HG03064 (cell line): ENCODE data around the gene SFXN5.

Source experiments
- ATAC-seq: cut with Tn5 transposase; IDR thresholded peaks from one replicate; pipeline ENCODE4 v1.9.1; 2021; ENCODE audit warnings: low read depth; ENCODE audit not compliant: unreplicated experiment

Gene SFXN5

DNA sequence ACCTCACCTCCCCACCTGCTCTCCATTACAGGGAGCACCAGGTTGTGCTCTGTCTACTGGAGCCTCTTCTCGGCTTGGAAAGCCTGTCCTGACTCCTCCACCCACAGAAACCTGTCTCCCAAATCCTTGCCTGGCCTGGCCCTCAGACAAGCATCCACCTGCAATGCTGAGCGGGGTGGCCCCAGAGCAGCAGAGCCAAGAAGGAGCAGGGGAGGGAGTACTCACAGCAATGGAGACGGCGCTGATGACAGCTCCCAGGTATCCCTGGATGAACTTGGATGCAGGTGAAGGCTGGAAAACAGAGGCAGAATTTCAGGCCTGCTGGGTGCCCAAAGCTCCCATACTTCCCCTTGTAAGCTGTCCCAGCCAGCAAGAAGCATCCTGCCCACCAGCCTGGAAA is 72.8 kb downstream of the SFXN5 start:
- ATAC-seq: no peak

DNA sequence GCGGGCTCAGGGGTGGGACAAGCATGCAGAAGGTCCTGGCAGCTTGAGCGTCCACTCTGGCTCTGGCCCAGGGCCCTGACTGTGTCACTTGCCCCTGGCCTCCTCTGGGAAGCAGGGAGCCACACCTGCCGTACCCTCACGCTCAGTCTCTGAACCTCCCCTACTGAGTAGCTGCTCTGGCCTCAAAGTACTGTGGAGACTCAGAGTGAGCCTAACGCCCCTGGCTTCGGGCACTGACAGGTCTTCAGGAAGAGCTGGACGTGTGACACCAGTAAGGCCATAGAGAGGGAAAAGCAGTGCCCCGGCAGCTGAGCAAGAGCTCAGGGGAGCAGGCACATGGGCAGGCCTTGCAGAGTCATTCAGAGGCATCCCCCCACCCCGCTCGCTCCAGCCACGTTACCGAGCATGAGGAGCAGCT is 73.3 kb downstream of the SFXN5 start:
- no peak for ATAC-seq

DNA sequence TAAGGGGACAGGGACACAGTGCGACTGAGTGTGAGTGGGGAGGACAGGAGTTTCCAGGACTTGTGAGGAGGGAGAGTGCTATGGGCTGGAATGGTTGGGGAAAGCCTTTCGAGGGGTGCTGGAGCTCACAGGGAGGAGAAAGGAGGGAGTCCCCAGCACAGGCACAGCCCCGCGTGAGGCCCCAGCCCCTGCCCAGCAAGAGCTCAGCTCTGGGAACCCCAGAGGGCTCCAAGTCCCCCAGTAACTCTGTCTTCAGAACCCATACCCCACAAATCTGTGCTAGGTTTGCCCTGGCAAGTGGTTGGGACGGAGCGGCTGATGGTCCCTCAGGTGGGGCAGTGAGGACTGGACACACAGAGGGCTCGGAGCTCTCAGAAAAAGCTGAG is 75.4 kb downstream of the SFXN5 start:
- no peak for ATAC-seq

DNA sequence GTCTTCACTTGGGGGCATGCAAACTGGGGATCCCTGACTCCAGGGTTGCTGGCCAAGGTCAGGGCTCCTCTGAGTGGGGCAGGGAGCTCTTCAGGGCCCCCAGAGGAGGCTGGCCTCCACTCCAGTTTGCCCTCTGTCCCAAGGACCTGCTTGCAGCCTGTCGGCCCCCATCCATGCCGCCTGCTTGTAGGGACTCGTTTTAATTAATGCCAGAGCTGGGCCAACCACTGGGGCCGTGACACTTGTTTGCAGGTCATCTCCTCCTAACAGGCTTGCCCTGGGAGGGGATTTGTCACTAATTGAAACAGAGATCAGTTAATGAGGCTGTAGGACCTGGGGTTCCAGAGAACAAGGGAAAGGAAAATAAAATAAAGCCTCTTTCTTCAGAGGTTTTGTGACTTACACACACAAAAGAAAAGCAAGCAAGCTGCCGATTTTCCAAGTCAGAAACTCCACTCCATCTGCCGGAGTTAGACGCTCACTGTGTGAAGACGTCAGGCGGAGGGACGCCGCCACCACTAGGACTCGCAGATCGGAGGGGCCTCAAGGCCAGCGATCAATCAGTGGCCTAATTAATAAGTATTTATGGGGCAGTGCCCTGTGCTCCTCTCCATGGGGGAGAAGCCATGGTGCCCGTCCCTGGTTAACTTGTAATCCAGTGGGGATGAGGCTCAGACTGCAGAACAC is 75.9 kb downstream of the SFXN5 start:
- no peak for ATAC-seq

DNA sequence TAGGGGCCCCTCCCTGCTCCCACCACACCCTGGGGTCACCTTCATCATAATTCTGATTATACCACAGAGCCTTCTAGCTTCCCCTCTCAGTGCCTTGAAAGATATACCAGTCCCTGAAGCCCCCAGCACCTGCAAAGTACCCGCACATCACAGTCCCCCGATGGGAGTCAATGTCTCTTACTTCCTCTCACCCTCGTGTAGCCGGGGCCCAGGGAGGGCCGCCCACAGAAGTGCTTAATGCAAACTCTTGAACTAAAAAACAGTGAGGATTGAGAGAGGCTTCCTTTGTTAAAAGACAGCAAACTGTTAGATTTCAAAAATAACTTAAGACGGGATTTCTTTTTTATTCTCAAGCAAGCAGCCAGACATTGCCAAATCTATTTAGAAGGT is 76.5 kb downstream of the SFXN5 start:
- no peak for ATAC-seq

DNA sequence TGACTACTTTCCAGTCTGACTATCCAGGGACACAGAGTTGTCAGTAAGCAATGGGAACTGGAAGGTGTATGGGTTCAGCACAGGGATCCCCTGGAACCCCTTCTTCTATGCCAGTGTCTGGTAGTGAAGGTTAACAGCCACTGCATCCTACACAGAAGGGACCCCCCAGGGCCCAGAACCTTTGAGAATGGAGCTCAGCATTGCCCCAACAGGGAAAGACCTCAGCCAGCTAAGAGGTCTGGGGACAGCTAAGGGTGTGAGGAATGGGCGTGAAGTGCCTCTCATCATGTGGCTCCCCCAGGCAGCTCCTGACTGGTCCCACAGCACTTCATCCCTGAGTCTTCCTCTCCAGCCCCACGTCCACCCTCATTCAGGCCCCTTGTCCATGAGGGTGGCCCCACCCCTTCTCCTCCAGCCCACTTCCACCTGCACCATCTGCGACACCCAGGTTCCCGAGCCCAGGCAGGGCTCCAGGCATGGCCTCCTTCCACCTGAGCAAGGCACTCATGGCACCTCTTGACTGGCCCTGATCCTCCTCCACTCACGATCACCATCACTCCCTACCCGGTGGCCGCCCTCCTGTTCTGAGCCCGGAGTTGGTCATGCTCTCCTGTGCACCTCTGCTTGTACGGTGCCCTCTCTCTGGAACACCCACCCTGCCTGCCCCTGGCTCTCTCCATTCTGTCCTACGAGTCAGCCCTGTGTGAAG is 77.1 kb downstream of the SFXN5 start:
- no peak for ATAC-seq

DNA sequence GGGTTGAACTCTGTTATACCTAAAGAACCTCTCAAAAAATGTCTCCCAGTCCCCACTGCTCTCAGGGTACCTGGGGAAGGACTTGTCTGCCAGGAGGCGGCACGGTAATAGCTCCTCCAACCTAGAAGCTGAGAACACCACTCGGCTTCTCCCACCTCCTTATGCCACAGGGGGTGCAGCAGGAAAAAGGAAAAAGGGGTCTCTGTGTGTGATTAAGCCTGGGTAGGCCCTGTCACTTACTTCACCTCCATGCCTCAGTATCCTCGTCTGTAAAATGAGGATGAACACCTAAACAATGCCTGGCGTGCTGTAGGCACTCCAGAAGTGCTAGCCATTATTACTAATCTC is 77.6 kb downstream of the SFXN5 start:
- no peak for ATAC-seq

DNA sequence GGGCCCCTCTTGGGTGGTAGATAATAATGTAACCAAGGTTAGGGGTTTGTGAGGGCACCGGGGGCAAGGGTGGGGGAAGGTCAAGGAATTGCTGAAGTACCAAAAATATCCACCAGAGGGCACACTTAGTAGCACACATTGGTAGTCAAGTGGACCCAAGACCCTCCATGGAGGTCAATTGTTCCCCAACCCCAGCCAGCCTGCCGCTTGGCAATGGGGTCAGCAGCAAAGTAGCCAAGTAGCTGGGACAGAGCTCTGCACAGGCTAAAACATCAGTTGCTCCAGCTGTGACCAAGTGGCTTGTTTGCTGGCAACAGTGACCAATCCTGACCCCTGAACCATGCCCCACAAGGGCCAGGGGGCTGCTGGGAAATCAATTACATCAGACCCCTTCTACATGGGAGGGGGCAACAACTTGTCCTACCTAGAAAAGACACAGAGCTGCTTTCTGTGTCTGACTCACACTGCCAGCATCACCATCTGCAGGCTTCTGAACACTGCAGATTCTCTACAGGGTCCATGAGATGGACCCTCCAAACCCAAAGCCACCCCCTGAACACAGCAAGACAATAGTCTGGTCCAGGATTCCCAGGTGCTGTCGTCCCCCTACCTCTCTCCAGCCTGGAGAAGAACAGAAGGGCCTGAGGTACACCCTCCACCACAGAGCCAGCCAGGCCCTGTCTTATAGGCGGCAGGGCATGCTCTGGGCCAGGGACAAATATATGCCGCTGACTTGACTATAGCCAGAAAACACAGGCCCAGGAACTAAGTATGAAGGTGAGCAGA is 78.2 kb downstream of the SFXN5 start:
- ATAC-seq: no peak

DNA sequence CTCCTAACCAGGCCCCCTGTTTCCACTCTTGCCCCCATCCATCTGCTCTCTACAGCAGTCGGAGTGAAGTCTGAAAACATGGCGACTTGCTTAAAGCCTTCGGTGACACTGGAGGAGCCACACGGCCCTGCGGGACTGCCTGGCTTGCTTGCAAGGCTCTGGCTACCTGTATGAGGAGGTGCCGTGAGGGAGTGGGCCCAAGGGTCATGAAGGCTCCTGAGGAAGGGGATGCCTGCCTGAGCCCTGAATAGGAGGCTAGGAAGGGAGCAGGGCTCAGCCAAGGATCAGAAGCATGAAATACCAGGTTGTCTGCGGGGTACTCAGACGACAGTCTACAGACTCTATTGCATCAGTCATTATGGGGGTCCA is 78.8 kb downstream of the SFXN5 start:
- ATAC-seq: no peak

DNA sequence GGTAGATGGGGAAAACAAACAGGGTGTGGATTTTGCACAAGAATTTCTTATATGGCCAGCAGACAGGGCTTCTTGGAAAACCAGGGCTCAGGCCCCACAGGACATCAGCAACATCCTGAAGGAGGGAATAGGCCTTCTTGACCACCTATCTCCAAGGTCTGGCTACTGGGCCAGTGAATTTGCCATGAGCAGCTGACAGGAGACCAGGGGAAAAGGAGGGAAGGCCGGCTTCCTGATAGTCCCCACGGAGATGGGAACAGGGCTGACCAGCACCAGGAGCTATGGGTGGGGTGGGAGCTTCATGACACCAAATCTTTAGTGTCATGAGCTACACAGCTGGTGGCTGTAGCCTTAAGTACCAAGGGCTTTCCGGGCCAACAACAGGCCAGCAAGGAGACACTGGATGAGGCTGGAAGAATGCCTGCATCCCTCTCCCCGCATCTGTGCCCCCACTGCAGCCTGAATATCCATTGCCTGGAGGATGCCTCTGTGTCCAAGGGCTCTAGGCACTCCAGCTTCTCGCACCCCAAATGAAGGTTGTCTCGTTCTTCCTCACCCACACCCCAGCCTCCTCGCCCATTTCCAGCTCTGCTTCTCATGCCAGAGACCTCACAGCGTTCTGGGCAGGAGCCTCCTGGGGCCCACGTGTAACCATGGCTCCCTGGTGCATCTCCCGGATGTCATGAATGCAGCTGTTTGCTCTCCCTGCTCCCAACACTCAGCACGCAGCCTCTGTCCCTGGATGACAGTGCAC is 79.4 kb downstream of the SFXN5 start:
- no peak for ATAC-seq

DNA sequence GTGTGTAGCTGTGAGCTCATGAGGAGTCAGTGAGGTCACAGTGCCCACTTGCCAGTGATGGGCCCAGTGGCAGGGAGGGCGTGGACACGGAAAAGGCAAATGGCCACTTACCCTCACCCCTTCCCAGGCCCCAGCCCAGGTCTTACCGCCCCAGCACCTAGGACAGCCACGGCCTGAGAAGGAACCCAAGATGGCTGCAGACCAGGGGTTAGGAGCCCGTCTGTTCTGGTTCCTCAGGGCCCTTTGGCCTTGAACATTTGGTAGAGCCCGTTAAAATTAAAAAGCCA is 80.1 kb downstream of the SFXN5 start:
- no peak for ATAC-seq

DNA sequence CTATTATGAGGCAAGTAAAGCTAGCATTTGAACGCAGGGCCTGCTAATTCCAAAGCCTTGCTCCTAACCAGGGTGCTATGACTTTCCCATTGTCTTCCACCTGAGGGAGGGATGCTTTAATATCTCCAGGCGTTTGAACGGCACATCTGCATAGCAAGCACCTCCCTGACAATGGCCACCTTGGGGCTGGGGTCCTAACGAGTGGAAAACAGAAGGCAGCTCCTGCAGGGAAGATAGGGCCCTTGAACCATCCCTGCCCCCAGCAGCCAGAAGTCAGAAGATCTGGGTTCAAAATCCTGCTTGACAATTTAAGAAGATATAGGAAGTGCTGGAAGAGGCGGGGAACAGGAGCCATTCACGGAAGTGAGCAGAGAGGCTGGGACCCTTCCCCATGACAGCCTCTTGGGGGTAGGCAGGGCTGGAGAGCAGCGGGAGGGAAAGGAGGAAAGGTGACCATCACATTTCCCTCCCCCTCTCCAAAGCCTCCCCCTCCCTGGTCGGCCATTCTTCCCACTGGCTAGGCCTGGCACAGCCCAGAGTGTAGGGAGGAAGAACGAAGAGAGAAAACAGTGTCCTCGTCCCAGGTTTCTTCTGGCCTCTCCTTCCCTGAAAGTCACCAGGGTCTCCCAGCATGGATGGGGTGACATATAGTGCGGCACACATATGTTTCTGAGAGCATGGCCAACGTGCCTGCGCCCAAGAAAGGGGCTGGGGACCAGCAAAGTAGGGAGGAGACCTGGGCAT is 80.6 kb downstream of the SFXN5 start:
- no peak for ATAC-seq

DNA sequence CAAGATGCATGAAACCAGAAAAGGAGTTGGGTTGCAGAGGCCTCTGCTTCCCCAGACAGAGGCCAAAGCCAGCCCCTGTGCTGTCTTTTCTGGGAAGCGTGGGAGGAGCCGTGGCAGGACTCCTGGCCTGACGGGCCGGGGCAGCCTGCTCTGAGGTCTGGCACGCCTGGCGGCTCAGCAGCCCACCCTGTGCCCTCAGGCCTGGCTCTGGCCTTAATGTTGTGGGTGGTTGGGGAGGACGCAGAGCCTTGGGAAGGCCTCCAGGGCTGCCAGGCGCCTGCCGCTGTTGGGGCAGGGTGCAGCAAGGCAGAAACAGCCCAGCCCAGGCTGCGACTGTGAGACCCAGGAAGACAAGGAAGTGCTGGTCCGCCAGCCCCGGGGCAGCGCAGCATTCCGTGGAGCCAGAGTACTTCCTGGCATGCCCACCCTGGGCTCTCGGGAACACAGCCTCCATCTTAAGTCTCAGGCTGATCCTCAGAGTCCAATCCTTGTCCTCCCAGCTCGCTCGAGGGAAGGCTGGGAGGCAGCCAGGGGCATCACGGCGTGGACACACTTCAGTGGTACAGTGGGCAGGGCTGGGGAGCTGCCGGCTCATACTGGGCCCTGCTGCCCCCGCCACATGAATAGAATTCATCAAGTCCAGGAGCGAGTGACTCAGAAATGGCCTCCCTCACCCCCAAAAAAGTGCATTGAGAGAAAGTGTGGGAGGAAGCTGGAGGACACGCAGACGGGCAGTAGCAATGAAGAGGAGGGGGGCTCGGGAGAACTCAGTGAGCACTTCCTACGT is 81.5 kb downstream of the SFXN5 start:
- no peak for ATAC-seq

DNA sequence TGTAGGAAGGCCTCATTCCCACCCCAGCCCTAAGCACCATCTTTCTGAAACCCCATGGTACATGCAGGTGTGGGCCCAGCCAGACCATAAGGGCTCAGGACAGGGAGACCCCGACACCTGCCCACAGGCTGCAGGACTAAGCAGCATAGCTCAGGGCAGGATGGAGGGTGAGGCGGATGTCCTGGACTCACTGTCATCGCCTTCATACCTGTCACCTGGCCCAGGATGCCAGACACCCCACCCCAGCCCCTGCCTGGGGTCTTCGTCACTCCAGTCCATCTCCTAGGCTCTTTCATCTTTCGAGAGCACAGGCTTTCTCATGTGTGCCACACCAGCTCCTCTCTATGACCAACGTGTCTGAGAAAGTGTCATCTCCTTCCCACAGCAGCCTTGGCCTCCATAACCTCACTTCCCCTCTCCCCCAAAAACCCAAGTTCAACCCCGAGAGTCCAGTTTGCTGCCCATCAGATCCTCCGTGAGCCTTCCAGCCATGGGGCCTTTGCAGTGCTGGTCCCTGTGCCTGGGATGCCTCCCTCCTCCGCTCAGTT is 82.7 kb downstream of the SFXN5 start:
- no peak for ATAC-seq

DNA sequence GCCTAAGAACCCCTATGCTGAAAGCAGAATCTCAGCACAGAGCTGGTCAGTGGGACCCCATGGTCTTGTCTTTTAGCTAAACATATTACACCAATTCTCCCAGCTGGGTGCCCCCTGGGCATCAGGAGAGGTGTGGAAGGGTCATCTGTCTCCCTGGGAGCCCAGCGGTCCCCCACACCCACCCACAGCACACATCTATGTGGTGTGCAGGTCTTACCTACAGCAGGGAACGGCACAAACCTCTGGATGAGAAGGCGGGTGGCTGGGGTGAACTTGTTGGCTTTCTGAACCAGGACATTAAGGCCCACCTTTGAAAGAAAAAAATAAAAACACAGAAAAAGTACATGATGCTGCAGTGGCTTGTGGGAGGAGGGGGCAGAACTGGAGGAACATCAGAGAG is 83.5 kb downstream of the SFXN5 start:
- no peak for ATAC-seq

DNA sequence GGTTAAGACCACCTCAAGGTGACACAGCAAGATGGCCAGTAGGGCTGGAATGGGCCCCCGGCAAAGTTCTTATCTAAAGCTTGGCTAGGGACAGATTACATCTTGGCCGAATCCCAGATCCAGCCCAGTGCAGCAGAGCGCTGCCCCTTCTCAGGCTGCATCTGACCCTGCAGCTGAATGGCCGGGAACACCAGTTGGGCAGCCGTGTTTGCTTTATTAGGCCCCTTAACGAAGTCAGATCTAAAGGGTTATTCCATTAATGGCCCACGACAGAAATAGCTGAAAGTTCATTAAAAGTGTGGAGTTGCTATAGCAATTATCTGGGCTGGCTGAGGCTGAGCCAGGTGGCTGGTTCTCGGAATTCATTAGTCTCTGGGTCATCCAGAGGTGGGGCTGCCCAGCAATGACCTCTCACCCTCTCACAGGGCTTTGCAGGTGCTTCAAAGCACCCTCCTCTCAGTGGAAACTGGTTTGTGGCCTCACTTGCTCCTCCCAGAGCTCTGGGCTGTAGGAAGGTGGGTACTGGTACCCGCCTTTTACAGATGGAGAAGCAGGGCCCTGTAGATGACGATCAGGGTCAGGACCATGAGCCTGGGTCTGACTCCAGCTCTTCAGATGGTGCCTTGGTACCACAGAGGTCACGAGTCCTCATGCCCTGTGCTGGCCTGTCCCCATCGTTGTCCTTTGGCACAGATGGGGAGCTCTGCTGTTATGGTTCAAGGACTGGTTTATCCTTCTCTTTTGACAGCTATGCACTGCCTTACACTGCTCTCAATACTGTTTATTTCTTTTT is 85.4 kb downstream of the SFXN5 start:
- ATAC-seq: no peak

DNA sequence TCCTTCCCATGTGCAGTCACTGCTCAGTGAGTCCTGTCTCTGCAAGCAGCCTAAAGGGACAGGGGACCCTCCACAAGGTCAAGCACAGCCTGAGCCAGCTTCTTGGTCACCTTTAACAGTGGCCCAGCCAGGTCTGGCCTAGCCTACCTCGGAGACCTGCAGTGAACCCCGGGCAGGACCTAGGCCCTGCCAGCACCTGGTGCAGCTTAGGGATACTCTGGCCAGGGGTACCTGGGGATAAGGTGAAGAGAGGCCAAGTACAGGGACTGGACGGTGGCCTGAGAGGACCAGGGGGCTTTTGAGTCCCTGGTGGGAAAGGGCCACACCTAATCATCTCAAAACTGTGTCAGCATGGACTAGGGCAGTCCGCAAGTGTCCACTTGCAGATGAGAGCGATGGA is 86.4 kb downstream of the SFXN5 start:
- no peak for ATAC-seq

DNA sequence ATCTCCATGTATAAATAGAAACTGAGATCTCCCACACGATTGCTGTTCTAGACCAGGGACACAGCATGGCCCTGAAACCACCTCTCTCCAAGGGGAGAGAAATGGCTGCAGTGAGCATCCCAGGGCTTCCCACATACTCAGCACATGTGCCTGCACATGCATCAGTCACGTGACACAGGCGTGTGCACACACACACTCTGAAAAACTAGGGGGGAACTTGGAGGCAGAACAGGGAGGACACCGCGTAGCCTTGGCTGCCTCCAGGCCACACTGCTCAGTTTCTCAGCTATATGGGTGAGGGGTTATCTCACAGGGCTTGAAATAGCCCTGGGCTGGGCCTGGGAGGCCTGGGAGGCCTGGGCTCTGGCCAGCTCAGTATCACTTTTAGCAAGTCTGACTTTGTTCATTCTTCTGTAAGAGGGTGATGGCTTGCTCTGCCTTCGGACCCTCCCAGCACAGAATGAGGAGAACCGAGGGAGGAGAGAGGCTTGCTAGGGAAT is 87.3 kb downstream of the SFXN5 start:
- no peak for ATAC-seq
